H9 (cell line): ENCODE data around the gene SHANK3. TPM values are rescaled to one million over a fixed set of nuclear protein-coding genes. Genes with fewer than 3 reads are reported as not detected.

Source experiments
- DNase-seq: peaks from one replicate; pipeline ENCODE4 v3.0.0-alpha.2; 2017
- H2AFZ ChIP-seq: one replicate; pipeline ENCODE4 v1.6.1; 2013; ENCODE audit warnings: mild to moderate bottlenecking, low read length, control low read depth, moderate library complexity
- H2AK5ac ChIP-seq: 2 replicates; pipeline ENCODE4 v1.6.1; 2013; ENCODE audit warnings: low read length, control low read depth, mixed read lengths; ENCODE audit not compliant: insufficient read length
- H2BK120ac ChIP-seq: one replicate; pipeline ENCODE4 v1.6.1; 2013; ENCODE audit warnings: low read depth, mild to moderate bottlenecking, low read length, control low read depth, inconsistent platforms; ENCODE audit not compliant: poor library complexity, severe bottlenecking
- H2BK12ac ChIP-seq: 2 replicates; pipeline ENCODE4 v1.6.1; 2013; ENCODE audit warnings: low read length, control low read depth, mixed read lengths, low read depth; ENCODE audit not compliant: insufficient read length
- H2BK15ac ChIP-seq: 2 replicates; pipeline ENCODE4 v1.6.1; 2013; ENCODE audit warnings: low read depth, low read length, control low read depth
- H2BK20ac ChIP-seq: one replicate; pipeline ENCODE4 v1.6.1; 2013; ENCODE audit warnings: low read depth, mild to moderate bottlenecking, low read length, control low read depth, inconsistent platforms; ENCODE audit not compliant: poor library complexity, severe bottlenecking
- H2BK5ac ChIP-seq: 2 replicates; pipeline ENCODE4 v1.6.1; 2013; ENCODE audit warnings: low read length, control low read depth, mixed read lengths; ENCODE audit not compliant: insufficient read length
- H3K14ac ChIP-seq: 2 replicates; pipeline ENCODE4 v1.6.1; 2013; ENCODE audit warnings: low read length, control low read depth; ENCODE audit not compliant: insufficient read depth
- H3K18ac ChIP-seq: 2 replicates; pipeline ENCODE4 v1.6.1; 2013; ENCODE audit warnings: low read depth, mild to moderate bottlenecking, mixed read lengths, low read length, control low read depth; ENCODE audit not compliant: insufficient read length
- H3K23ac ChIP-seq: 2 replicates; pipeline ENCODE4 v1.6.1; 2013; ENCODE audit warnings: low read length, control low read depth, mixed read lengths, low read depth; ENCODE audit not compliant: insufficient read length
- H3K23me2 ChIP-seq: 2 replicates; pipeline ENCODE4 v1.6.1; 2013; ENCODE audit warnings: low read depth, mild to moderate bottlenecking, mixed read lengths, low read length, control low read depth; ENCODE audit not compliant: insufficient read length, poor library complexity, severe bottlenecking
- H3K27ac ChIP-seq: 2 replicates; pipeline ENCODE4 v1.5.1; 2013; ENCODE audit warnings: low read length, control low read depth, mixed read lengths, low read depth; ENCODE audit not compliant: insufficient read length
- H3K27me3 ChIP-seq: 2 replicates; pipeline ENCODE4 v1.6.1; 2013; ENCODE audit warnings: low read length, control low read depth, inconsistent platforms; ENCODE audit not compliant: insufficient read depth
- H3K4ac ChIP-seq: 2 replicates; pipeline ENCODE4 v1.6.1; 2013; ENCODE audit warnings: low read depth, mild to moderate bottlenecking, control low read depth, inconsistent platforms, low read length, moderate library complexity
- H3K4me1 ChIP-seq: 2 replicates; pipeline ENCODE4 v1.6.1; 2013; ENCODE audit warnings: low read length, control low read depth, inconsistent platforms; ENCODE audit not compliant: insufficient read depth
- H3K4me2 ChIP-seq: 2 replicates; pipeline ENCODE4 v1.6.1; 2013; ENCODE audit warnings: low read length, control low read depth, mixed read lengths; ENCODE audit not compliant: insufficient read length, insufficient read depth
- H3K56ac ChIP-seq: 2 replicates; pipeline ENCODE4 v1.6.1; 2013; ENCODE audit warnings: low read depth, mild to moderate bottlenecking, mixed read lengths, low read length, control low read depth; ENCODE audit not compliant: insufficient read length
- H3K79me1 ChIP-seq: 2 replicates; pipeline ENCODE4 v1.6.1; 2013; ENCODE audit warnings: low read depth, mild to moderate bottlenecking, moderate library complexity, low read length, control low read depth, inconsistent platforms; ENCODE audit not compliant: insufficient read depth, poor library complexity, severe bottlenecking
- H3K79me2 ChIP-seq: 2 replicates; pipeline ENCODE4 v1.6.1; 2013; ENCODE audit warnings: low read length, control low read depth, inconsistent platforms; ENCODE audit not compliant: insufficient read depth
- H3K9ac ChIP-seq: 2 replicates; pipeline ENCODE4 v1.6.1; 2013; ENCODE audit warnings: low read length, control low read depth, mixed read lengths; ENCODE audit not compliant: insufficient read length; ENCODE audit errors: extremely low read depth
- H3K9me3 ChIP-seq: one replicate; pipeline ENCODE4 v1.6.1; 2013; ENCODE audit warnings: low read depth, low read length, inconsistent platforms; ENCODE audit not compliant: control insufficient read depth
- H3T11ph ChIP-seq: one replicate; pipeline ENCODE4 v1.6.1; 2013; ENCODE audit warnings: mild to moderate bottlenecking, low read length, control low read depth, inconsistent platforms
- H4K20me1 ChIP-seq: one replicate; pipeline ENCODE4 v1.6.1; 2013; ENCODE audit not compliant: control insufficient read depth, insufficient read length, insufficient read depth
- H4K5ac ChIP-seq: 2 replicates; pipeline ENCODE4 v1.6.1; 2013; ENCODE audit warnings: low read depth, mild to moderate bottlenecking, mixed read lengths, low read length, control low read depth; ENCODE audit not compliant: insufficient read length
- H4K8ac ChIP-seq: replicated peaks from 2 replicates; pipeline ENCODE4 v1.6.1; 2013; ENCODE audit warnings: low read length, control low read depth, mixed read lengths, low read depth; ENCODE audit not compliant: insufficient read length
- H4K91ac ChIP-seq: 2 replicates; pipeline ENCODE4 v1.6.1; 2013; ENCODE audit warnings: low read depth, mild to moderate bottlenecking, moderate library complexity, mixed read lengths, low read length, control low read depth; ENCODE audit not compliant: insufficient read length
- H3K27ac Mint-ChIP-seq, 3 experiments: 2 replicates in 2 of 3; 3 replicates in 1 of 3; pipeline ENCODE4 v1.8.0; 2020 to 2021; ENCODE audit warnings: mixed read lengths in 3 of 3, mild to moderate bottlenecking in 1 of 3, moderate library complexity in 1 of 3
- H3K27me3 Mint-ChIP-seq: 2 replicates; pipeline ENCODE4 v1.8.0; 2021; ENCODE audit warnings: low read depth, mild to moderate bottlenecking, moderate library complexity, mixed read lengths
- H3K36me3 Mint-ChIP-seq, 3 experiments: 2 replicates in 2 of 3; 3 replicates in 1 of 3; pipeline ENCODE4 v1.8.0; 2020 to 2021; ENCODE audit warnings: low read depth in 3 of 3, mixed read lengths in 3 of 3; ENCODE audit not compliant: insufficient read depth in 1 of 3
- H3K4me1 Mint-ChIP-seq, 2 experiments: 2 replicates each; pipeline ENCODE4 v1.8.0; 2020; ENCODE audit warnings: mixed read lengths in 2 of 2
- H3K4me3 Mint-ChIP-seq, 2 experiments: 2 replicates in 1 of 2; 3 replicates in 1 of 2; pipeline ENCODE4 v1.8.0; 2020 to 2021; ENCODE audit warnings: mild to moderate bottlenecking in 2 of 2, mixed read lengths in 2 of 2, moderate library complexity in 1 of 2
- H3K9me3 Mint-ChIP-seq, 2 experiments: 2 replicates in 1 of 2; 3 replicates in 1 of 2; pipeline ENCODE4 v1.8.0; 2020; ENCODE audit warnings: mild to moderate bottlenecking in 2 of 2, mixed read lengths in 2 of 2, moderate library complexity in 1 of 2
- CTCF ChIP-seq: fragments of 200-600 bp; sonication (generic); conservative IDR thresholded peaks from 3 replicates; pipeline ENCODE4 v1.8.0; 2021; ENCODE audit warnings: antibody characterized with exemption, mild to moderate bottlenecking
- WGBS: extraction: QIAGEN DNeasy Blood & Tissue Kit; methylation state at CpG from one replicate; pipeline ENCODE4 v1.1.7; 2013; ENCODE audit warnings: missing lambda C conversion rate, low lambda C conversion rate, mixed read lengths; ENCODE audit not compliant: insufficient read length; ENCODE audit errors: extremely low coverage; 5-methylcytosine and 5-hydroxymethylcytosine counted together
- total RNA-seq: library from RNA; stranded (reverse); gene quantifications from 2 replicates; pipeline ENCODE4 v1.2.1, GENCODE V29; 2021

Gene SHANK3
- total RNA-seq, 1 experiment from 2014 or later, result 8.7 TPM

DNA sequence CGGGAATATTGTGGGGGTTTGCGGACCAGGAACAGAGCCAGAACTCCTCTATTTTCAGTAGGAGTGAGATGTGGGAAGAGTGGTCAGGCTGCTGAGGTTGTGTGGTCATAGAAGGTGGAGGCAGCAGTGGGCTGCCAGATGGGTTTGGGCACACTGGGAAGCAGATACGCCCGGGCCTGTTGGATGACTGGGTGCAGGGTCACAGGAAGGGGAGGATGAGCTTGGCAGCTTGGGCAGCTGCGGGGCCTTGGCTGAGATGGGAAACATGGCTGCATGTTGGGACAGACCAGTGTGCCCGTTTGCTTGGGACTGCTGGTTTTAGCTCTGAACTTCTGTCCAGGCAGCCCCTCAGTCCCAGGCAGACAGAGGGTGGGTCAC is 11.4 kb downstream of the SHANK3 start:
- H4K8ac ChIP-seq, result no peak overlapping the region
- H3K23me2 ChIP-seq, result peaks cover 2% of the 10 kb centered on the region
- no peak overlapping the region for H3K23ac ChIP-seq

More for the DNA sequence above, 11.4 kb downstream of the SHANK3 start:
- no peak for DNase-seq
- no peak overlapping the region for H3T11ph ChIP-seq
- no peak overlapping the region for H2BK5ac ChIP-seq
- H3K4me2 ChIP-seq, result no peak overlapping the region
- no peak overlapping the region for H3K18ac ChIP-seq
- no peak overlapping the region; a peak in 1 of 5 replicates for H3K4me3 Mint-ChIP-seq
- WGBS, result no CpG with 5 or more reads among the region's 6 CpGs
- TF ChIP-seq CTCF, result no peak
- no peaks in the 10 kb centered on the region for H3K4me1 Mint-ChIP-seq
- H3K9ac ChIP-seq, result no peak overlapping the region
- H3K79me2 ChIP-seq, result no peaks in the 10 kb centered on the region
- H3K14ac ChIP-seq, result no peak overlapping the region
- no peak overlapping the region for H3K4ac ChIP-seq
- H3K4me1 ChIP-seq, result no peaks in the 10 kb centered on the region
- no peaks in the 10 kb centered on the region for H3K27me3 ChIP-seq
- H2BK15ac ChIP-seq, result no peak overlapping the region
- H2AK5ac ChIP-seq, result no peak overlapping the region
- no peak overlapping the region for H3K27ac ChIP-seq
- H3K27me3 Mint-ChIP-seq, result peaks cover 5% of the 10 kb centered on the region
- no peak overlapping the region for H2AFZ ChIP-seq
- no peak overlapping the region for H3K56ac ChIP-seq
- no peaks in the 10 kb centered on the region for H3K79me1 ChIP-seq
- H4K20me1 ChIP-seq, result no peaks in the 10 kb centered on the region
- H3K36me3 Mint-ChIP-seq, result peaks cover 20 to 32% (median 28%) of the 10 kb centered on the region in 3 experiments
- no peak overlapping the region for H2BK120ac ChIP-seq
- no peak overlapping the region for H4K5ac ChIP-seq
- H4K91ac ChIP-seq, result no peak overlapping the region
- no peak overlapping the region for H2BK12ac ChIP-seq
- no peak overlapping the region for H2BK20ac ChIP-seq
- peaks cover 15 to 17% of the 10 kb centered on the region in 2 experiments; a peak in 4 of 5 replicates for H3K9me3 Mint-ChIP-seq
- H3K27ac Mint-ChIP-seq, result peak overlapping the region in 1 of 3 experiments; percentile 48; a peak in 1 of 7 replicates
- H3K9me3 ChIP-seq, result no peaks in the 10 kb centered on the region
